IMR-90 (cell line): ENCODE data around the gene CCDC137. TPM values are rescaled to one million over a fixed set of nuclear protein-coding genes. Genes with fewer than 3 reads are reported as not detected.

Experiments
- ATAC-seq: fragments of 200-7000 bp; cut with Tn5 transposase; 2 replicates; pipeline ENCODE4 v1.9.1; 2020; ENCODE audit warnings: low read depth, mild to moderate bottlenecking, moderate library complexity
- BruUV-seq: library from RNA; stranded (reverse); fragments of 400-500 nt; replicated peaks from 2 replicates; lab custom pipeline; 2021; lab: Mats Ljungman, UMichigan
- CTCF ChIA-PET: fragments of 300-600 bp; formaldehyde crosslinking; extraction: SDS; loops from one replicate; lab custom pipeline; 2021; ENCODE audit warnings: antibody characterized with exemption; lab: Yijun Ruan, JAX
- POLR2A ChIA-PET: fragments of 300-600 bp; sonication (Branson Sonifier 250); formaldehyde crosslinking; loops from one replicate; lab custom pipeline; 2022; ENCODE audit warnings: antibody characterized with exemption; ENCODE audit not compliant: unreplicated experiment; lab: Charles Lee
- DNase-seq: peaks from one replicate; pipeline ENCODE4 v3.0.0; 2013
- H2AFZ ChIP-seq: replicated peaks from 2 replicates; pipeline ENCODE3; 2013; ENCODE audit warnings: low read length, mild to moderate bottlenecking; ENCODE audit not compliant: poor library complexity
- H2AK5ac ChIP-seq: 2 replicates; pipeline ENCODE4 v1.6.1; 2013; ENCODE audit warnings: low read depth, low read length, inconsistent platforms
- H2AK9ac ChIP-seq: replicated peaks from 2 replicates; pipeline ENCODE3; 2013; ENCODE audit warnings: mild to moderate bottlenecking, low read depth, low read length, moderate library complexity; ENCODE audit not compliant: poor library complexity
- H2BK120ac ChIP-seq: 2 replicates; pipeline ENCODE4 v1.6.1; 2013; ENCODE audit warnings: low read depth, low read length, inconsistent platforms
- H2BK15ac ChIP-seq: 3 replicates; pipeline ENCODE4 v1.6.1; 2013; ENCODE audit warnings: low read depth, low read length, inconsistent platforms
- H2BK20ac ChIP-seq: 2 replicates; pipeline ENCODE4 v1.6.1; 2013; ENCODE audit warnings: low read depth, mild to moderate bottlenecking, inconsistent platforms, low read length, moderate library complexity
- H2BK5ac ChIP-seq: 2 replicates; pipeline ENCODE4 v1.6.1; 2013; ENCODE audit warnings: mild to moderate bottlenecking, low read depth, low read length, inconsistent platforms; ENCODE audit not compliant: poor library complexity, severe bottlenecking
- H3K14ac ChIP-seq: replicated peaks from 2 replicates; pipeline ENCODE4 v1.6.1; 2013; ENCODE audit warnings: low read depth, low read length, inconsistent platforms
- H3K18ac ChIP-seq: 2 replicates; pipeline ENCODE4 v1.6.1; 2013; ENCODE audit warnings: low read depth, low read length, control low read depth
- H3K23ac ChIP-seq: 2 replicates; pipeline ENCODE4 v1.6.1; 2013; ENCODE audit warnings: low read depth, low read length, inconsistent platforms
- H3K27ac ChIP-seq: 2 replicates; pipeline ENCODE4 v1.5.1; 2013; ENCODE audit warnings: mild to moderate bottlenecking, control low read depth, low read length; ENCODE audit not compliant: insufficient read depth
- H3K27me3 ChIP-seq: 2 replicates; pipeline ENCODE4 v1.6.1; 2013; ENCODE audit warnings: low read length; ENCODE audit not compliant: control insufficient read depth, insufficient read depth
- H3K36me3 ChIP-seq: 2 replicates; pipeline ENCODE4 v1.6.1; 2013; ENCODE audit warnings: low read length, mixed read lengths; ENCODE audit not compliant: control insufficient read depth, insufficient read depth
- H3K4ac ChIP-seq: 2 replicates; pipeline ENCODE4 v1.6.1; 2013; ENCODE audit warnings: low read depth, low read length, inconsistent platforms
- H3K4me1 ChIP-seq: 2 replicates; pipeline ENCODE4 v1.6.1; 2013; ENCODE audit warnings: low read length, mixed read lengths; ENCODE audit not compliant: control insufficient read depth, insufficient read depth
- H3K4me2 ChIP-seq: 2 replicates; pipeline ENCODE4 v1.6.1; 2013; ENCODE audit warnings: low read depth, mild to moderate bottlenecking, control low read depth, low read length, moderate library complexity
- H3K4me3 ChIP-seq: 2 replicates; pipeline ENCODE4 v1.5.1; 2013; ENCODE audit warnings: low read depth, mild to moderate bottlenecking, control low read depth, low read length, moderate library complexity; ENCODE audit not compliant: insufficient read depth
- H3K56ac ChIP-seq: 2 replicates; pipeline ENCODE4 v1.6.1; 2013; ENCODE audit warnings: low read length, inconsistent platforms; ENCODE audit not compliant: insufficient read depth; ENCODE audit errors: extremely low read depth
- H3K79me1 ChIP-seq, 2 experiments: 2 replicates each; pipeline ENCODE4 v1.6.1; 2013; ENCODE audit warnings: low read length in 2 of 2, inconsistent platforms in 1 of 2, low read depth in 1 of 2
- H3K9ac ChIP-seq: 2 replicates; pipeline ENCODE4 v1.6.1; 2013; ENCODE audit warnings: low read depth, low read length, control low read depth
- H3K9me1 ChIP-seq: 2 replicates; pipeline ENCODE4 v1.6.1; 2013; ENCODE audit warnings: low read length, inconsistent platforms; ENCODE audit not compliant: insufficient read depth
- H3K9me3 ChIP-seq: 2 replicates; pipeline ENCODE4 v1.6.1; 2013; ENCODE audit warnings: low read length; ENCODE audit not compliant: control insufficient read depth, insufficient read depth
- H4K20me1 ChIP-seq: 2 replicates; pipeline ENCODE4 v1.6.1; 2013; ENCODE audit warnings: low read length, inconsistent platforms; ENCODE audit not compliant: insufficient read depth
- H4K5ac ChIP-seq: 2 replicates; pipeline ENCODE4 v1.6.1; 2013; ENCODE audit warnings: mild to moderate bottlenecking, low read depth, low read length, control low read depth
- H4K8ac ChIP-seq, 2 experiments: 2 replicates each; pipeline ENCODE4 v1.6.1; 2013; ENCODE audit warnings: low read depth in 2 of 2, low read length in 2 of 2, control low read depth in 1 of 2, inconsistent platforms in 1 of 2
- H4K91ac ChIP-seq: 2 replicates; pipeline ENCODE4 v1.6.1; 2013; ENCODE audit warnings: low read depth, low read length, inconsistent platforms; ENCODE audit not compliant: insufficient read depth
- POLR2A ChIP-seq: IDR thresholded peaks from 2 replicates; pipeline ENCODE4 v1.6.1; 2012; ENCODE audit warnings: mild to moderate bottlenecking, low read depth, low read length
- RAD21 ChIP-seq: IDR thresholded peaks from 2 replicates; pipeline ENCODE4 v1.6.1; 2012; ENCODE audit warnings: low read length, improper control_type of control experiment
- WGBS, 2 experiments: methylation state at CpG; one replicate each; pipeline versions ENCODE4 v1.1.5 to v1.1.7; 2013; ENCODE audit warnings: missing lambda C conversion rate in 2 of 2; ENCODE audit not compliant: insufficient read length in 1 of 2; ENCODE audit errors: extremely low coverage in 2 of 2; 5-methylcytosine and 5-hydroxymethylcytosine counted together
- dilution Hi-C: fragments of 300-500 bp; cut with HindIII; formaldehyde crosslinking; loops from one replicate; pipeline ENCODE4 v1.14.3; 2018; ENCODE audit warnings: low sequenced_read_pairs; ENCODE audit not compliant: unreplicated experiment
- in situ Hi-C: fragments of 300-500 bp; cut with MboI; formaldehyde crosslinking; loops from 3 replicates; pipeline ENCODE4 v1.14.3; 2019; ENCODE audit warnings: low sequenced_read_pairs, inconsistent platforms, mixed read lengths
- intact Hi-C: fragments of 100-400 bp; cut with micrococcal nuclease; formaldehyde crosslinking; loops from 2 replicates; pipeline ENCODE4 v1.10.0; 2022
- polyA plus RNA-seq, 3 experiments: library from polyadenylated mRNA; depleted of rRNA; stranded (reverse); fragments of >200 nt; gene quantifications; 2 replicates each; pipeline ENCODE4 v1.2.3, GENCODE V29; 2012; ENCODE audit warnings: low replicate concordance in 1 of 3
- total RNA-seq: library from RNA; depleted of rRNA; stranded (reverse); fragments of >200 nt; gene quantifications from 2 replicates; pipeline ENCODE4 v1.2.3, GENCODE V29; 2012
- TF ChIP-seq, protein P1 (sequence below): conservative IDR thresholded peaks from 2 replicates; pipeline ENCODE4 v1.5.1; 2012; ENCODE audit warnings: mild to moderate bottlenecking, low read depth, low read length, improper control_type of control experiment

Gene CCDC137
- total and polyA plus RNA-seq, 2 of the 4 experiments (the other 2 are of a cell fraction), result 7.5 to 18.4 TPM

DNA sequence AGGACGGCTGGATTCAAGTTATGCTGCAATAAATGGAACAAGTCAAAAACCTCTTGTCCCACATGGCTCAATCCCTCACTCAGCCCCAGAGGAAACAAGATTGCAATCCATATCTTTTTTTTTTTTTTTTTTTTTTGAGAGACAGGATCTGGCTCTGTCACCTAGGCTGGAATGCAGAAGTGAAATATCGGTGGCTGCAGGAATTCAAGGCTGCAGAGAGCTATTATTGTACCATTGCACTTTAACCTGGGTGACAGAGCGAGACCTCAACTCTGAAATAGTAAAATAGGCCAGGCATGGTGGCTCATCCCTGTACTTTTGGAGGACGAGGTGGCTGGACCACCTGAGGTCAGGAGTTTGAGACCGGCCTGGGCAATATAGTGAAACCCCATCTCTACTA, 7.5 kb upstream of the CCDC137 start:
- intact Hi-C loops (no loop called here), in situ Hi-C loops (no loop called here)
- 100% methylated on average over 1 of the region's 5 CpGs; no CpG with 5 or more reads in 1 of the 2 experiments for WGBS, 2 experiments

More for the DNA sequence above, 7.5 kb upstream of the CCDC137 start:
- H2BK5ac ChIP-seq, result no peak overlapping the region
- H4K20me1 ChIP-seq, result no peaks in the 10 kb centered on the region
- H2BK20ac ChIP-seq, result no peak overlapping the region
- no peak overlapping the region for H3K23ac ChIP-seq
- no peak overlapping the region for H4K91ac ChIP-seq
- H3K27ac ChIP-seq, result no peak overlapping the region
- H3K9me3 ChIP-seq, result no peaks in the 10 kb centered on the region
- H3K9ac ChIP-seq, result no peak overlapping the region
- no peaks in the 10 kb centered on the region for H3K27me3 ChIP-seq
- peaks cover under 1% of the 10 kb centered on the region; the same call in 1 of the 2 replicates for H3K36me3 ChIP-seq
- dilution Hi-C loops, result no loop called here
- no peak overlapping the region for H3K4me3 ChIP-seq
- H3K79me1 ChIP-seq, result peaks cover 0 to 3% of the 10 kb centered on the region in 2 experiments; a peak in 1 of 4 replicates
- no peak overlapping the region for H4K5ac ChIP-seq
- H3K4me1 ChIP-seq, result no peaks in the 10 kb centered on the region
- POLR2A ChIA-PET, result no interaction called here
- TF ChIP-seq, protein P1, sequence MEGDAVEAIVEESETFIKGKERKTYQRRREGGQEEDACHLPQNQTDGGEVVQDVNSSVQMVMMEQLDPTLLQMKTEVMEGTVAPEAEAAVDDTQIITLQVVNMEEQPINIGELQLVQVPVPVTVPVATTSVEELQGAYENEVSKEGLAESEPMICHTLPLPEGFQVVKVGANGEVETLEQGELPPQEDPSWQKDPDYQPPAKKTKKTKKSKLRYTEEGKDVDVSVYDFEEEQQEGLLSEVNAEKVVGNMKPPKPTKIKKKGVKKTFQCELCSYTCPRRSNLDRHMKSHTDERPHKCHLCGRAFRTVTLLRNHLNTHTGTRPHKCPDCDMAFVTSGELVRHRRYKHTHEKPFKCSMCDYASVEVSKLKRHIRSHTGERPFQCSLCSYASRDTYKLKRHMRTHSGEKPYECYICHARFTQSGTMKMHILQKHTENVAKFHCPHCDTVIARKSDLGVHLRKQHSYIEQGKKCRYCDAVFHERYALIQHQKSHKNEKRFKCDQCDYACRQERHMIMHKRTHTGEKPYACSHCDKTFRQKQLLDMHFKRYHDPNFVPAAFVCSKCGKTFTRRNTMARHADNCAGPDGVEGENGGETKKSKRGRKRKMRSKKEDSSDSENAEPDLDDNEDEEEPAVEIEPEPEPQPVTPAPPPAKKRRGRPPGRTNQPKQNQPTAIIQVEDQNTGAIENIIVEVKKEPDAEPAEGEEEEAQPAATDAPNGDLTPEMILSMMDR, result no peak
- TF ChIP-seq POLR2A (no peak), RAD21 (no peak)
- H3K18ac ChIP-seq, result no peak overlapping the region
- no peak overlapping the region for H2BK120ac ChIP-seq
- no peak overlapping the region for H3K4me2 ChIP-seq
- H3K14ac ChIP-seq, result no peak overlapping the region
- H3K9me1 ChIP-seq, result peaks cover 3% of the 10 kb centered on the region; the same call in 1 of the 2 replicates
- no peak overlapping the region for H3K56ac ChIP-seq
- no peak overlapping the region for H2AK9ac ChIP-seq
- ATAC-seq (no peak), DNase-seq (no peak)
- H2AK5ac ChIP-seq, result no peak overlapping the region
- H4K8ac ChIP-seq, result no peak overlapping the region
- no peak overlapping the region for H3K4ac ChIP-seq
- BruUV-seq, result no TSS peak
- no peak overlapping the region for H2AFZ ChIP-seq
- H2BK15ac ChIP-seq, result no peak overlapping the region
- CTCF ChIA-PET, result interaction anchor here (0.7 kb wide), 1 partner anchor 353 kb away, joined by 4 read pairs; no protein-coding TSS in a partner anchor
